Measurements from ENCODE around the gene MDH1. TPM values are rescaled to one million over a fixed set of nuclear protein-coding genes. Genes with fewer than 3 reads are reported as not detected.

Gene MDH1
- total and polyA plus RNA-seq, 9 of the 15 experiments (the other 6 are each of a cell fraction or from before 2014, with no cell fraction given): 191 to 1,225 (median 284) TPM

GRCh38 chr2:63610525-63610924, 21.8 kb downstream of the MDH1 start (continued):
- TF ChIP-seq ZNF318 (IDR thresholded peaks at IDR 0.05; ENCODE audit: borderline replicate concordance in 1 of 2, low read depth in 1 of 2): no peak
- TF ChIP-seq HMG20B (CRISPR knock-in tag; IDR thresholded peaks at IDR 0.05): no peak
- no peak for TF ChIP-seq SIN3B (IDR thresholded peaks at IDR 0.05; ENCODE audit: low read depth)

All from K562 (cell line).